T-helper 2 cell treated with Interferon-gamma antibody and Interleukin-4, amounts not matched to agents 5 μg/mL and 100 μg/mL, for 36 hours (primary cell): ENCODE results near the gene SMIM27.
A peak's percentile ranks its signal among the peaks of the same experiment; 100 is the strongest.
"Not testable (repeated sequence)": the region's sequence is repeated elsewhere in the genome, so short reads cannot be mapped to it uniquely, and the experiment has no call there.

Experiments used
- DNase-seq: peaks from one replicate; pipeline ENCODE4 v3.0.0; 2021; ENCODE audit warnings: low spot score
- H3K27ac Mint-ChIP-seq: one replicate; pipeline ENCODE4 v1.8.0; 2021; ENCODE audit warnings: mild to moderate bottlenecking, mixed read lengths
- H3K27me3 Mint-ChIP-seq: one replicate; pipeline ENCODE4 v1.8.0; 2021; ENCODE audit warnings: low read depth, mixed read lengths
- H3K36me3 Mint-ChIP-seq: one replicate; pipeline ENCODE4 v1.8.0; 2021; ENCODE audit warnings: low read depth, mixed read lengths
- H3K4me1 Mint-ChIP-seq: one replicate; pipeline ENCODE4 v1.8.0; 2021; ENCODE audit warnings: low read depth, mixed read lengths
- H3K4me3 Mint-ChIP-seq: one replicate; pipeline ENCODE4 v1.8.0; 2022; ENCODE audit warnings: mild to moderate bottlenecking, moderate library complexity, mixed read lengths
- H3K9me3 Mint-ChIP-seq: one replicate; pipeline ENCODE4 v1.8.0; 2021; ENCODE audit warnings: mixed read lengths

SMIM27 gene

GRCh38 chr9:32543047-32543446, 9.1 kb upstream of the SMIM27 start:
- peaks cover 8% of the 10 kb centered on the region for H3K4me1 Mint-ChIP-seq
- H3K27ac Mint-ChIP-seq, result no peak overlapping the region
- no peaks in the 10 kb centered on the region for H3K27me3 Mint-ChIP-seq
- H3K9me3 Mint-ChIP-seq, result no peaks in the 10 kb centered on the region
- DNase-seq, result no peak
- H3K36me3 Mint-ChIP-seq, result peaks cover 32% of the 10 kb centered on the region
- H3K4me3 Mint-ChIP-seq, result no peak overlapping the region

- no peak overlapping the region for H3K27ac Mint-ChIP-seq
- no peak overlapping the region for H3K4me3 Mint-ChIP-seq
- H3K36me3 Mint-ChIP-seq, result peaks cover 38% of the 10 kb centered on the region
- no peaks in the 10 kb centered on the region for H3K27me3 Mint-ChIP-seq
- H3K9me3 Mint-ChIP-seq, result no peaks in the 10 kb centered on the region
- no peak for DNase-seq
- peaks cover 21% of the 10 kb centered on the region for H3K4me1 Mint-ChIP-seq
Observed at GRCh38 chr9:32545884-32546283, 6.2 kb upstream of the SMIM27 start.

- not testable (repeated sequence) for H3K27me3 Mint-ChIP-seq, H3K9me3 Mint-ChIP-seq, DNase-seq, H3K27ac Mint-ChIP-seq, H3K4me3 Mint-ChIP-seq
- Mint-ChIP-seq H3K36me3 (peaks cover 24% of the 10 kb centered on the region), H3K4me1 (peaks cover 24% of the 10 kb centered on the region)
Observed at GRCh38 chr9:32548213-32548612, 3.9 kb upstream of the SMIM27 start.

DNA sequence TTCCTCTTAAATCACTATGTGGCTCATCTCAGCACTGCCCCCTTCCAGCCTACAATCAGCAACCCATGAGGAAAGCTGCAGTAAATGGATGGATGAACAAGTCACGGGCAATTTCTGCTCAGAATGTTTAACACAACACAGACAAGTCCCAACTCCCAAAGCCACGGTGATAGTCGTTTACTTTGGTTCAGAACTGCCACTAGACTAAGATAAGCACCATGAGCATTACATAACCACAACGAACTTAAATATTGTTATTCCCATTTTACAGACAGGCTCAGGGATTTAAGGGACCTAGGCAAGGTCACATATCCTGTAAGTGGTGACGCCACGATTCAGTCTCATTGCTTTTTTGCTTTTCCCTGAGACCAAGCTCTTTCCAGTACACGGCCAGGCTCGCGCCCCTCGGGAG, 2.0 kb upstream of the SMIM27 start:
- Mint-ChIP-seq H3K9me3 (no peaks in the 10 kb centered on the region), H3K4me3 (peak overlapping the region; percentile 100), H3K4me1 (peaks cover 28% of the 10 kb centered on the region), H3K27me3 (no peaks in the 10 kb centered on the region), H3K27ac (peak overlapping the region; percentile 71), H3K36me3 (peaks cover 19% of the 10 kb centered on the region)
- DNase-seq, result no peak

GRCh38 chr9:32550562-32551275, 1.4 kb upstream of the SMIM27 start:
- Mint-ChIP-seq H3K27ac (peak overlapping the region; percentile 98), H3K9me3 (no peaks in the 10 kb centered on the region), H3K4me1 (peaks cover 28% of the 10 kb centered on the region), H3K36me3 (peaks cover 19% of the 10 kb centered on the region), H3K27me3 (no peaks in the 10 kb centered on the region), H3K4me3 (peak overlapping the region; percentile 100)
- peak; percentile 92 for DNase-seq

GRCh38 chr9:32551276-32552051, 663 bp upstream of the SMIM27 start:
- Mint-ChIP-seq H3K4me3 (peak overlapping the region; percentile 100), H3K4me1 (peaks cover 27% of the 10 kb centered on the region), H3K27me3 (no peaks in the 10 kb centered on the region), H3K9me3 (no peaks in the 10 kb centered on the region), H3K27ac (peak overlapping the region; percentile 98), H3K36me3 (peaks cover 22% of the 10 kb centered on the region)
- peak; percentile 69 for DNase-seq

GRCh38 chr9:32554107-32554506, 2.0 kb downstream of the SMIM27 start:
- Mint-ChIP-seq H3K27me3 (no peaks in the 10 kb centered on the region), H3K27ac (no peak overlapping the region), H3K9me3 (no peaks in the 10 kb centered on the region), H3K4me1 (peaks cover 21% of the 10 kb centered on the region), H3K36me3 (peaks cover 13% of the 10 kb centered on the region), H3K4me3 (peak overlapping the region; percentile 15)
- DNase-seq, result no peak

DNA sequence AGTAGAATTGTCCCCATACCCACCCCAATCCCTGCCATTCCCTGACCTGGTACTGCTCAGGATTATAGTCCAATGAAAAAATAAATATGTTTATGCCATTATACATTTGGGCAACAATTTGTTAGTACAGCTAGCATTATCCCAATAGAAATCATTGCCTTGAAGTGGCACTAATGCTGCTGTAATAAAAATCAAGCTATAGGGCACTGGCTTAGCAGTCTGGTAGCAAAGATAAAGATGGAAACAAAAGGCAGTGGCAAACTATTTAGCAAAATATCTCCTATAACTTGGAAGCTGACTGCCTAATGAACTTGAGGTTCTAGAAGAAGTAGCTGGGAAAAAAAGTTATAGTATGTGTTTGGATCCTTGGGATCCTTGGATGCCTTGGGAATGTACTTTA, 2.5 kb downstream of the SMIM27 start:
- Mint-ChIP-seq H3K27ac (no peak overlapping the region), H3K9me3 (no peaks in the 10 kb centered on the region), H3K27me3 (no peaks in the 10 kb centered on the region), H3K4me1 (peaks cover 19% of the 10 kb centered on the region), H3K36me3 (peaks cover 13% of the 10 kb centered on the region), H3K4me3 (no peak overlapping the region)
- DNase-seq, result no peak

DNA sequence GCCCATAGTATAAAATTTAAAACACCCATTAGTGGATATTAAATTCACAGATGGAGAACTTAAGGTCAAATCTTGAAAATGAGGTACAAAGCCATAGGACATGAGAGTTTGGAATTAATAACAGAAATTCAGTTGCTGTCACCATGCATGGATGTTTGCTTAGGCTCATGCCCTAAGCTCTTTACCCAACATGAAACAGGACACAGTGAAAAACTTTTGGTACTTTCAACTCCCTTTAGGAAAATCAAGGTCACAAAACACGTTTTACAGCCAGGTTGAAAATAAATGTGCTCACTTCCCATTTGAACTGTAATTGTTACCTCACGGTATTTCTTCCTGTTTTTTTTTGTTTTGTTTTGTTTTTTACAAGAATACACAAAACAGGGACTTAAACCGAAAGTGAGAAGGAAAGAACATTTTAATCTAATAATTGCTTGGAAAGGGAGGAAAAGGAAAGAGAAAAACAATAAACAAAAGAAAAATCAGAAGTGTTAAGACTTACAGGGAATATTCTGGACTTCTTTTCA, 6.3 kb downstream of the SMIM27 start:
- H3K36me3 Mint-ChIP-seq, result peaks cover 5% of the 10 kb centered on the region
- no peak overlapping the region for H3K4me3 Mint-ChIP-seq
- H3K9me3 Mint-ChIP-seq, result no peaks in the 10 kb centered on the region
- no peaks in the 10 kb centered on the region for H3K27me3 Mint-ChIP-seq
- H3K4me1 Mint-ChIP-seq, result peaks cover 11% of the 10 kb centered on the region
- no peak overlapping the region for H3K27ac Mint-ChIP-seq
- no peak for DNase-seq

DNA sequence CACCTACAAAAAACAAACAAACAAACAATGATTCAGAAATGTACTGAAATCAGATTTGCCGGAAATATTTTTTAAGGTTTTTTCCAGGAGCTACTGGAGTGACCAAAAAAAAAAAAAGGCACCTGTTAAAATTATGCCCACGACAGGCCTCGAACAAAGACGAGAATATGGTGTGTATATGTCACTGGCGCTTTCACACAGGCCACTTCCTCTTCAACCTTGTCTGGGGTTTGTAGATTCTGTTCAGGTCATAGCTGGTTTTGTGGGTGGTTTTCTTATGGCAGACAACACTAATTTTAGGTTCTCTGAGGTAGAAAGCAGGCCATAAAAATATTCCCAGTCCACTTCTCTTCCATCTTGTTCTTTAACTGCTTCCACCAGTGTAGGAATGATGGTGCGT, 13.8 kb downstream of the SMIM27 start:
- peaks cover 15% of the 10 kb centered on the region for H3K4me1 Mint-ChIP-seq
- DNase-seq, result no peak
- no peak overlapping the region for H3K4me3 Mint-ChIP-seq
- peaks cover 33% of the 10 kb centered on the region for H3K36me3 Mint-ChIP-seq
- H3K27me3 Mint-ChIP-seq, result no peaks in the 10 kb centered on the region
- H3K27ac Mint-ChIP-seq, result no peak overlapping the region
- no peaks in the 10 kb centered on the region for H3K9me3 Mint-ChIP-seq

GRCh38 chr9:32566770-32567169, 14.6 kb downstream of the SMIM27 start:
- H3K36me3 Mint-ChIP-seq, result peaks cover 33% of the 10 kb centered on the region
- no peak for DNase-seq
- H3K27ac Mint-ChIP-seq, result no peak overlapping the region
- no peaks in the 10 kb centered on the region for H3K27me3 Mint-ChIP-seq
- no peaks in the 10 kb centered on the region for H3K9me3 Mint-ChIP-seq
- peaks cover 18% of the 10 kb centered on the region for H3K4me1 Mint-ChIP-seq
- H3K4me3 Mint-ChIP-seq, result no peak overlapping the region

GRCh38 chr9:32570262-32570661, 18.1 kb downstream of the SMIM27 start:
- Mint-ChIP-seq H3K27me3 (no peaks in the 10 kb centered on the region), H3K36me3 (peaks cover 26% of the 10 kb centered on the region), H3K4me1 (peaks cover 25% of the 10 kb centered on the region), H3K27ac (peak overlapping the region; percentile 24), H3K9me3 (no peaks in the 10 kb centered on the region), H3K4me3 (no peak overlapping the region)
- DNase-seq, result no peak

- H3K27me3 Mint-ChIP-seq, result no peaks in the 10 kb centered on the region
- peak overlapping the region; percentile 99 for H3K4me3 Mint-ChIP-seq
- H3K4me1 Mint-ChIP-seq, result peaks cover 19% of the 10 kb centered on the region
- H3K9me3 Mint-ChIP-seq, result no peaks in the 10 kb centered on the region
- DNase-seq, result peak; percentile 71
- H3K36me3 Mint-ChIP-seq, result peaks cover 14% of the 10 kb centered on the region
- peak overlapping the region; percentile 99 for H3K27ac Mint-ChIP-seq
Observed at GRCh38 chr9:32571969-32572899, 20.1 kb downstream of the SMIM27 start.
